Stimulated activated CD8-positive, alpha-beta memory T cell treated with anti-CD3 and anti-CD28 coated beads, Interleukin-15, amount 100 ng/mL, for 24 hours (primary cell): ENCODE data around the gene AMHR2.

ENCODE experiments used
- DNase-seq: peaks from one replicate; pipeline ENCODE4 v3.0.0-alpha.2; 2020; ENCODE audit warnings: low read depth

Gene AMHR2

DNA sequence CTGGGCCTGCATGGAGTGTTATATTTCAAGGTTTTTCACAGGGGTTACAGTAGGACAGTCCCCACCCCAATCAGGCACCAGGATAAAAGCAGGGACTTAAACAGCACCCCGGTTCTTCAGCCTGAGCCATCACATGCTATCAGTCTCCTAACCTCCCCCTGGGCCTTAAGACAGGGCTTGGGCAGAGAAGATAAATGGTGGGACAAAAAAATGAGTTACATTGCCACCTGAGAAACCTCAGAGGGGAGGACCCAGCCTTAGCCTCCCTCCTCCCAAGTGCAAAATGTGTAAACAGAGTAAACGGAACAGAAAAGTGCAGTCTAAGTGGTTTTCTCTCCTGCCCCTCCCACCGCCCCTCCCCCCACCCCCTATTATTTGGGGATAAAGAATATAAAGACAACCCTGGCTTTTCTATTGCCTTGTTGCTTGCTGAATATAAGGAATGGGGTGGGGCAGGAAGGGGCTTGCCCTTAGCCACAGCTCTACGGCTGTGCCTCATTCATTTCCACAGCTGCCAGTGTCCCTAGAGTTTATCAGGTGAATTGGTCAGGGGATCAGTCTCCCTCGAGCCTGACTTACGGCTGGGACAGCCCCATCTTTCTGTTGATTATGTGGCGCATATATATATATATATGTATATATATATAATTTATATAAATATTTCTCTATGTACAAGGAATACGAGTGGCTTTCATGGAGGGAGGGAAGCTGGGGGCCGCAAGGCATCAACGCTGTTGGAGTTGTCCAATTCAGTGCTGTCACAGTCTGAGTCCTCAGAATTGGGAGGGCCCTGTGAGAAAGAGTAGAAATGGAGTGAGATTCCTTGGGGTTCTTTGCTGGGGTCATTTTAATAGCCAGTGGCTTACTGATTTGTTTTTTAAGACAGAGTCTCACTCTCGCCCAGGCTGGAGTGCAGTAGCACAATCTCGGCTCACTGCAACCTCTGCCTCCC is 57.1 kb downstream of the AMHR2 start:
- DNase-seq: no peak
